Measurements from ENCODE around the gene WDR90. TPM values are rescaled to one million over a fixed set of nuclear protein-coding genes. Genes with fewer than 3 reads are reported as not detected.

Gene WDR90
- total RNA-seq, 1 donor from 2014 or later: 50.0 TPM

GRCh38 chr16:671353-672131 lies 22.4 kb downstream of the WDR90 start:
- no peak for TF ChIP-seq CTCF (IDR thresholded peaks at IDR 0.05)
- Histone ChIP-seq H3K27me3 (no peaks in the 10 kb centered on the region), H3K9me3 (no peaks in the 10 kb centered on the region), H3K4me3 (no peak overlapping the region), H3K4me1 (peaks cover 0 to 20% of the 10 kb centered on the region in 2 donors), H3K27ac (no peak overlapping the region), H3K36me3 (peaks cover 45% of the 10 kb centered on the region in 2 donors)
- intact Hi-C loops (cut with DNase I): no loop called here
- no peak for DNase-seq (ENCODE audit: low spot score in 2 of 2)

- no peak for DNase-seq (ENCODE audit: low spot score in 2 of 2)
- no peak overlapping the region for H3K27ac ChIP-seq
- intact Hi-C loops (cut with DNase I): no loop called here
- H3K4me3 ChIP-seq: no peak overlapping the region
- H3K27me3 ChIP-seq: no peaks in the 10 kb centered on the region
- TF ChIP-seq CTCF (IDR thresholded peaks at IDR 0.05): no peak
- H3K4me1 ChIP-seq: peaks cover 0 to 17% of the 10 kb centered on the region in 2 donors
- no peaks in the 10 kb centered on the region for H3K9me3 ChIP-seq
- H3K36me3 ChIP-seq: peaks cover 45% of the 10 kb centered on the region in 2 donors
Measured at GRCh38 chr16:672371-672770, 23.2 kb downstream of the WDR90 start.

GRCh38 chr16:672851-673250 lies 23.7 kb downstream of the WDR90 start:
- DNase-seq (ENCODE audit: low spot score in 2 of 2): no peak
- intact Hi-C loops (cut with DNase I): no loop called here
- no peak overlapping the region for H3K4me3 ChIP-seq

GRCh38 chr16:673399-673991 lies 24.3 kb downstream of the WDR90 start:
- H3K36me3 ChIP-seq: peaks cover 45% of the 10 kb centered on the region in 2 donors
- no peak for TF ChIP-seq CTCF (IDR thresholded peaks at IDR 0.05)
- no peaks in the 10 kb centered on the region for H3K27me3 ChIP-seq
- DNase-seq (ENCODE audit: low spot score in 2 of 2): no peak
- H3K4me3 ChIP-seq: no peak overlapping the region
- intact Hi-C loops (cut with DNase I): no loop called here
- peaks cover 0 to 15% of the 10 kb centered on the region in 2 donors for H3K4me1 ChIP-seq
- H3K27ac ChIP-seq: no peak overlapping the region
- H3K9me3 ChIP-seq: no peaks in the 10 kb centered on the region

More at GRCh38 chr16:672851-673250, 23.7 kb downstream of the WDR90 start:
- Histone ChIP-seq H3K4me1 (peaks cover 0 to 15% of the 10 kb centered on the region in 2 donors), H3K36me3 (peaks cover 45% of the 10 kb centered on the region in 2 donors), H3K27me3 (no peaks in the 10 kb centered on the region), H3K9me3 (no peaks in the 10 kb centered on the region), H3K27ac (no peak overlapping the region)
- TF ChIP-seq CTCF (IDR thresholded peaks at IDR 0.05): no peak

GRCh38 chr16:674214-674881 lies 25.2 kb downstream of the WDR90 start:
- Histone ChIP-seq H3K27me3 (no peaks in the 10 kb centered on the region), H3K4me1 (peaks cover 0 to 7% of the 10 kb centered on the region in 2 donors), H3K4me3 (no peak overlapping the region), H3K36me3 (peaks cover 44 to 45% of the 10 kb centered on the region in 2 donors), H3K9me3 (no peaks in the 10 kb centered on the region), H3K27ac (no peak overlapping the region)
- no peak for DNase-seq (ENCODE audit: low spot score in 2 of 2)
- intact Hi-C loops (cut with DNase I): no loop called here
- no peak for TF ChIP-seq CTCF (IDR thresholded peaks at IDR 0.05)
